Measurements from ENCODE around the gene AMOT.

DNA sequence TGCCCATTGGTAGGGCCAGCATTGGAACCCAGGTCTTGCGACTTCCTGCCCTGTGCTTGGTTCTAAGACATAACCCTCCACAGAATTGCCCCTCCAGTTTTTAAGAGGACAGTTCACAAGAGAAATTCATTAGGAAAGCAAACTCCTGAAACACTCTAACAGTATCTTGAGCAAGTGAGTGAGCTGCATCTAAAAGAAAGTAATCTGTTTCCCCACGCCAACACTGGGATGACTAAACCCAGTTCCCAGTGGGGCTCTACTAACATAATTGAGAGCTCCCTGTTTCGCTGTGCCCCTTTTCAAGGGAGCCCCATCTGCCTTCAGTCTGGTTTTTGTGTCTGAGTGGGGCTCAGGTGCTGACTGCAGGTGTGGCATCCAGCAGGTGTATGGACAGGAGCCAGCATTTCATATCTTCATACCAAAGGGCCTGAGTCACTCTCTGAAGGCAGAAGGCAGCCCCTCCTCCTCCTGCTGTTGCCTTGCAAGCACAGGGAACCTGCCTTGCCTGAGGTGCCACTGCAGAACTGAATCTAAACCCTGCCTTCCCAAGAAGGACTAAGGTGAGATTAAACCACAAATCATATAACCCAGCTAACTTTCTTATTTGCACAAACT, 8.0 kb downstream of the AMOT start:
- TF ChIP-seq, protein P1, sequence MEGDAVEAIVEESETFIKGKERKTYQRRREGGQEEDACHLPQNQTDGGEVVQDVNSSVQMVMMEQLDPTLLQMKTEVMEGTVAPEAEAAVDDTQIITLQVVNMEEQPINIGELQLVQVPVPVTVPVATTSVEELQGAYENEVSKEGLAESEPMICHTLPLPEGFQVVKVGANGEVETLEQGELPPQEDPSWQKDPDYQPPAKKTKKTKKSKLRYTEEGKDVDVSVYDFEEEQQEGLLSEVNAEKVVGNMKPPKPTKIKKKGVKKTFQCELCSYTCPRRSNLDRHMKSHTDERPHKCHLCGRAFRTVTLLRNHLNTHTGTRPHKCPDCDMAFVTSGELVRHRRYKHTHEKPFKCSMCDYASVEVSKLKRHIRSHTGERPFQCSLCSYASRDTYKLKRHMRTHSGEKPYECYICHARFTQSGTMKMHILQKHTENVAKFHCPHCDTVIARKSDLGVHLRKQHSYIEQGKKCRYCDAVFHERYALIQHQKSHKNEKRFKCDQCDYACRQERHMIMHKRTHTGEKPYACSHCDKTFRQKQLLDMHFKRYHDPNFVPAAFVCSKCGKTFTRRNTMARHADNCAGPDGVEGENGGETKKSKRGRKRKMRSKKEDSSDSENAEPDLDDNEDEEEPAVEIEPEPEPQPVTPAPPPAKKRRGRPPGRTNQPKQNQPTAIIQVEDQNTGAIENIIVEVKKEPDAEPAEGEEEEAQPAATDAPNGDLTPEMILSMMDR (IDR thresholded peaks at IDR 0.05; ENCODE audit: poor library complexity, severe bottlenecking) = no peak
- no peak for TF ChIP-seq POLR2AphosphoS5 (IDR thresholded peaks at IDR 0.05)
- TF ChIP-seq EZH2 (IDR thresholded peaks at IDR 0.05; ENCODE audit: borderline replicate concordance, insufficient read depth, low read length, poor library complexity, severe bottlenecking) = no peak
- TF ChIP-seq EP300 (conservative IDR thresholded peaks at IDR 0.05; ENCODE audit: poor library complexity, severe bottlenecking) = no peak
- no peak for TF ChIP-seq TAF1 (IDR thresholded peaks at IDR 0.05; ENCODE audit: low read depth)
- TF ChIP-seq, protein P2, sequence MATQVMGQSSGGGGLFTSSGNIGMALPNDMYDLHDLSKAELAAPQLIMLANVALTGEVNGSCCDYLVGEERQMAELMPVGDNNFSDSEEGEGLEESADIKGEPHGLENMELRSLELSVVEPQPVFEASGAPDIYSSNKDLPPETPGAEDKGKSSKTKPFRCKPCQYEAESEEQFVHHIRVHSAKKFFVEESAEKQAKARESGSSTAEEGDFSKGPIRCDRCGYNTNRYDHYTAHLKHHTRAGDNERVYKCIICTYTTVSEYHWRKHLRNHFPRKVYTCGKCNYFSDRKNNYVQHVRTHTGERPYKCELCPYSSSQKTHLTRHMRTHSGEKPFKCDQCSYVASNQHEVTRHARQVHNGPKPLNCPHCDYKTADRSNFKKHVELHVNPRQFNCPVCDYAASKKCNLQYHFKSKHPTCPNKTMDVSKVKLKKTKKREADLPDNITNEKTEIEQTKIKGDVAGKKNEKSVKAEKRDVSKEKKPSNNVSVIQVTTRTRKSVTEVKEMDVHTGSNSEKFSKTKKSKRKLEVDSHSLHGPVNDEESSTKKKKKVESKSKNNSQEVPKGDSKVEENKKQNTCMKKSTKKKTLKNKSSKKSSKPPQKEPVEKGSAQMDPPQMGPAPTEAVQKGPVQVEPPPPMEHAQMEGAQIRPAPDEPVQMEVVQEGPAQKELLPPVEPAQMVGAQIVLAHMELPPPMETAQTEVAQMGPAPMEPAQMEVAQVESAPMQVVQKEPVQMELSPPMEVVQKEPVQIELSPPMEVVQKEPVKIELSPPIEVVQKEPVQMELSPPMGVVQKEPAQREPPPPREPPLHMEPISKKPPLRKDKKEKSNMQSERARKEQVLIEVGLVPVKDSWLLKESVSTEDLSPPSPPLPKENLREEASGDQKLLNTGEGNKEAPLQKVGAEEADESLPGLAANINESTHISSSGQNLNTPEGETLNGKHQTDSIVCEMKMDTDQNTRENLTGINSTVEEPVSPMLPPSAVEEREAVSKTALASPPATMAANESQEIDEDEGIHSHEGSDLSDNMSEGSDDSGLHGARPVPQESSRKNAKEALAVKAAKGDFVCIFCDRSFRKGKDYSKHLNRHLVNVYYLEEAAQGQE (IDR thresholded peaks at IDR 0.05; ENCODE audit: borderline replicate concordance) = no peak
- TF ChIP-seq RAD21 (conservative IDR thresholded peaks at IDR 0.05) = no peak

Measured in neural cell (in vitro differentiated cells).